IMR-90 (cell line): Measurements from ENCODE around the gene EP300. TPM values are rescaled to one million over a fixed set of nuclear protein-coding genes. Genes with fewer than 3 reads are reported as not detected.
A peak's percentile ranks its signal among the peaks of the same experiment; 100 is the strongest.

Experiments used
- ATAC-seq: fragments of 200-7000 bp; cut with Tn5 transposase; 2 replicates; pipeline ENCODE4 v1.9.1; 2020; ENCODE audit warnings: low read depth, mild to moderate bottlenecking, moderate library complexity
- BruUV-seq: library from RNA; stranded (reverse); fragments of 400-500 nt; replicated peaks from 2 replicates; lab custom pipeline; 2021; lab: Mats Ljungman, UMichigan
- CTCF ChIA-PET: fragments of 300-600 bp; formaldehyde crosslinking; extraction: SDS; loops from one replicate; lab custom pipeline; 2021; ENCODE audit warnings: antibody characterized with exemption; lab: Yijun Ruan, JAX
- POLR2A ChIA-PET: fragments of 300-600 bp; sonication (Branson Sonifier 250); formaldehyde crosslinking; loops from one replicate; lab custom pipeline; 2022; ENCODE audit warnings: antibody characterized with exemption; ENCODE audit not compliant: unreplicated experiment; lab: Charles Lee
- DNase-seq: peaks from one replicate; pipeline ENCODE4 v3.0.0; 2013
- H2AFZ ChIP-seq: replicated peaks from 2 replicates; pipeline ENCODE3; 2013; ENCODE audit warnings: low read length, mild to moderate bottlenecking; ENCODE audit not compliant: poor library complexity
- H2AK5ac ChIP-seq: 2 replicates; pipeline ENCODE4 v1.6.1; 2013; ENCODE audit warnings: low read depth, low read length, inconsistent platforms
- H2AK9ac ChIP-seq: replicated peaks from 2 replicates; pipeline ENCODE3; 2013; ENCODE audit warnings: mild to moderate bottlenecking, low read depth, low read length, moderate library complexity; ENCODE audit not compliant: poor library complexity
- H2BK120ac ChIP-seq: 2 replicates; pipeline ENCODE4 v1.6.1; 2013; ENCODE audit warnings: low read depth, low read length, inconsistent platforms
- H2BK15ac ChIP-seq: 3 replicates; pipeline ENCODE4 v1.6.1; 2013; ENCODE audit warnings: low read depth, low read length, inconsistent platforms
- H2BK20ac ChIP-seq: 2 replicates; pipeline ENCODE4 v1.6.1; 2013; ENCODE audit warnings: low read depth, mild to moderate bottlenecking, inconsistent platforms, low read length, moderate library complexity
- H2BK5ac ChIP-seq: 2 replicates; pipeline ENCODE4 v1.6.1; 2013; ENCODE audit warnings: mild to moderate bottlenecking, low read depth, low read length, inconsistent platforms; ENCODE audit not compliant: poor library complexity, severe bottlenecking
- H3K14ac ChIP-seq: replicated peaks from 2 replicates; pipeline ENCODE4 v1.6.1; 2013; ENCODE audit warnings: low read depth, low read length, inconsistent platforms
- H3K18ac ChIP-seq: 2 replicates; pipeline ENCODE4 v1.6.1; 2013; ENCODE audit warnings: low read depth, low read length, control low read depth
- H3K23ac ChIP-seq: 2 replicates; pipeline ENCODE4 v1.6.1; 2013; ENCODE audit warnings: low read depth, low read length, inconsistent platforms
- H3K27ac ChIP-seq: 2 replicates; pipeline ENCODE4 v1.5.1; 2013; ENCODE audit warnings: mild to moderate bottlenecking, control low read depth, low read length; ENCODE audit not compliant: insufficient read depth
- H3K27me3 ChIP-seq: 2 replicates; pipeline ENCODE4 v1.6.1; 2013; ENCODE audit warnings: low read length; ENCODE audit not compliant: control insufficient read depth, insufficient read depth
- H3K36me3 ChIP-seq: 2 replicates; pipeline ENCODE4 v1.6.1; 2013; ENCODE audit warnings: low read length, mixed read lengths; ENCODE audit not compliant: control insufficient read depth, insufficient read depth
- H3K4ac ChIP-seq: 2 replicates; pipeline ENCODE4 v1.6.1; 2013; ENCODE audit warnings: low read depth, low read length, inconsistent platforms
- H3K4me1 ChIP-seq: 2 replicates; pipeline ENCODE4 v1.6.1; 2013; ENCODE audit warnings: low read length, mixed read lengths; ENCODE audit not compliant: control insufficient read depth, insufficient read depth
- H3K4me2 ChIP-seq: 2 replicates; pipeline ENCODE4 v1.6.1; 2013; ENCODE audit warnings: low read depth, mild to moderate bottlenecking, control low read depth, low read length, moderate library complexity
- H3K4me3 ChIP-seq: 2 replicates; pipeline ENCODE4 v1.5.1; 2013; ENCODE audit warnings: low read depth, mild to moderate bottlenecking, control low read depth, low read length, moderate library complexity; ENCODE audit not compliant: insufficient read depth
- H3K56ac ChIP-seq: 2 replicates; pipeline ENCODE4 v1.6.1; 2013; ENCODE audit warnings: low read length, inconsistent platforms; ENCODE audit not compliant: insufficient read depth; ENCODE audit errors: extremely low read depth
- H3K79me1 ChIP-seq, 2 experiments: 2 replicates each; pipeline ENCODE4 v1.6.1; 2013; ENCODE audit warnings: low read length in 2 of 2, inconsistent platforms in 1 of 2, low read depth in 1 of 2
- H3K9ac ChIP-seq: 2 replicates; pipeline ENCODE4 v1.6.1; 2013; ENCODE audit warnings: low read depth, low read length, control low read depth
- H3K9me1 ChIP-seq: 2 replicates; pipeline ENCODE4 v1.6.1; 2013; ENCODE audit warnings: low read length, inconsistent platforms; ENCODE audit not compliant: insufficient read depth
- H3K9me3 ChIP-seq: 2 replicates; pipeline ENCODE4 v1.6.1; 2013; ENCODE audit warnings: low read length; ENCODE audit not compliant: control insufficient read depth, insufficient read depth
- H4K20me1 ChIP-seq: 2 replicates; pipeline ENCODE4 v1.6.1; 2013; ENCODE audit warnings: low read length, inconsistent platforms; ENCODE audit not compliant: insufficient read depth
- H4K5ac ChIP-seq: 2 replicates; pipeline ENCODE4 v1.6.1; 2013; ENCODE audit warnings: mild to moderate bottlenecking, low read depth, low read length, control low read depth
- H4K8ac ChIP-seq, 2 experiments: 2 replicates each; pipeline ENCODE4 v1.6.1; 2013; ENCODE audit warnings: low read depth in 2 of 2, low read length in 2 of 2, control low read depth in 1 of 2, inconsistent platforms in 1 of 2
- H4K91ac ChIP-seq: 2 replicates; pipeline ENCODE4 v1.6.1; 2013; ENCODE audit warnings: low read depth, low read length, inconsistent platforms; ENCODE audit not compliant: insufficient read depth
- BHLHE40 ChIP-seq: fragments of 150-350 bp; IDR thresholded peaks from 2 replicates; pipeline ENCODE4 v1.6.1; 2016; ENCODE audit warnings: mild to moderate bottlenecking, low read depth, low read length
- CHD1 ChIP-seq: IDR thresholded peaks from 2 replicates; pipeline ENCODE4 v1.6.1; 2012; ENCODE audit warnings: low read depth, low read length, improper control_type of control experiment
- ELK1 ChIP-seq: fragments of 150-350 bp; IDR thresholded peaks from 2 replicates; pipeline ENCODE4 v1.6.1; 2016; ENCODE audit warnings: low read depth, mild to moderate bottlenecking, low read length, moderate library complexity, borderline replicate concordance
- MAFK ChIP-seq: IDR thresholded peaks from 2 replicates; pipeline ENCODE4 v1.6.1; 2012; ENCODE audit warnings: low read depth, low read length, improper control_type of control experiment
- MAZ ChIP-seq: IDR thresholded peaks from 2 replicates; pipeline ENCODE4 v1.6.1; 2012; ENCODE audit warnings: low read depth, mild to moderate bottlenecking, low read length, improper control_type of control experiment, moderate library complexity, borderline replicate concordance
- MXI1 ChIP-seq: IDR thresholded peaks from 2 replicates; pipeline ENCODE4 v1.6.1; 2012; ENCODE audit warnings: low read depth, mild to moderate bottlenecking, low read length, moderate library complexity, borderline replicate concordance
- NFE2L2 ChIP-seq: fragments of 150-350 bp; IDR thresholded peaks from 2 replicates; pipeline ENCODE4 v1.6.1; 2016; ENCODE audit warnings: low read depth, mild to moderate bottlenecking, low read length
- POLR2A ChIP-seq: IDR thresholded peaks from 2 replicates; pipeline ENCODE4 v1.6.1; 2012; ENCODE audit warnings: mild to moderate bottlenecking, low read depth, low read length
- RAD21 ChIP-seq: IDR thresholded peaks from 2 replicates; pipeline ENCODE4 v1.6.1; 2012; ENCODE audit warnings: low read length, improper control_type of control experiment
- RCOR1 ChIP-seq: IDR thresholded peaks from 2 replicates; pipeline ENCODE4 v1.6.1; 2012; ENCODE audit warnings: mild to moderate bottlenecking, low read length, improper control_type of control experiment; ENCODE audit not compliant: insufficient replicate concordance
- RFX5 ChIP-seq: IDR thresholded peaks from 2 replicates; pipeline ENCODE4 v1.8.0; 2012; ENCODE audit warnings: low read depth, mild to moderate bottlenecking, low read length, moderate library complexity
- SMC3 ChIP-seq: fragments of 150-350 bp; IDR thresholded peaks from 2 replicates; pipeline ENCODE4 v1.6.1; 2016; ENCODE audit warnings: low read depth, mild to moderate bottlenecking, antibody characterized with exemption, low read length, moderate library complexity
- USF2 ChIP-seq: fragments of 150-350 bp; IDR thresholded peaks from 2 replicates; pipeline ENCODE4 v1.6.1; 2017; ENCODE audit warnings: mild to moderate bottlenecking, antibody characterized with exemption, low read length, low read depth
- WGBS, 2 experiments: methylation state at CpG; one replicate each; pipeline versions ENCODE4 v1.1.5 to v1.1.7; 2013; ENCODE audit warnings: missing lambda C conversion rate in 2 of 2; ENCODE audit not compliant: insufficient read length in 1 of 2; ENCODE audit errors: extremely low coverage in 2 of 2; 5-methylcytosine and 5-hydroxymethylcytosine counted together
- dilution Hi-C: fragments of 300-500 bp; cut with HindIII; formaldehyde crosslinking; loops from one replicate; pipeline ENCODE4 v1.14.3; 2018; ENCODE audit warnings: low sequenced_read_pairs; ENCODE audit not compliant: unreplicated experiment
- in situ Hi-C: fragments of 300-500 bp; cut with MboI; formaldehyde crosslinking; loops from 3 replicates; pipeline ENCODE4 v1.14.3; 2019; ENCODE audit warnings: low sequenced_read_pairs, inconsistent platforms, mixed read lengths
- intact Hi-C: fragments of 100-400 bp; cut with micrococcal nuclease; formaldehyde crosslinking; loops from 2 replicates; pipeline ENCODE4 v1.10.0; 2022
- polyA plus RNA-seq, 3 experiments: library from polyadenylated mRNA; depleted of rRNA; stranded (reverse); fragments of >200 nt; gene quantifications; 2 replicates each; pipeline ENCODE4 v1.2.3, GENCODE V29; 2012; ENCODE audit warnings: low replicate concordance in 1 of 3
- total RNA-seq: library from RNA; depleted of rRNA; stranded (reverse); fragments of >200 nt; gene quantifications from 2 replicates; pipeline ENCODE4 v1.2.3, GENCODE V29; 2012

EP300 gene
- total and polyA plus RNA-seq, 2 of the 4 experiments (the other 2 are of a cell fraction): 23.3 to 27.4 TPM

- peak within 1 kb of the TSS; percentile 77 for H3K9ac ChIP-seq
- H3K27ac ChIP-seq: peak within 1 kb of the TSS; percentile 62
- H4K20me1 ChIP-seq: no peaks in the 10 kb centered on the region
- H2BK120ac ChIP-seq: peak within 1 kb of the TSS; percentile 73
- DNase-seq (peak; percentile 93), ATAC-seq (peak; percentile 100)
- in situ Hi-C loops: no loop called here
- no peaks in the 10 kb centered on the region for H3K9me1 ChIP-seq
- peak within 1 kb of the TSS; percentile 81 for H4K91ac ChIP-seq
- H3K79me1 ChIP-seq: peaks cover 12 to 30% of the 10 kb centered on the region in 2 experiments
- H4K8ac ChIP-seq: peak within 1 kb of the TSS; percentile 85 to 98
- peak within 1 kb of the TSS; percentile 91 for H3K56ac ChIP-seq
- dilution Hi-C loops: no loop called here
- peak within 1 kb of the TSS; percentile 67 for H4K5ac ChIP-seq
- whole genome bisulfite sequencing, 2 experiments: 20% methylated on average over 3 of the region's 47 CpGs; no CpG with 5 or more reads in 1 of the 2 experiments
- peak within 1 kb of the TSS; percentile 90 for H2AK9ac ChIP-seq
- H3K23ac ChIP-seq: peak within 1 kb of the TSS; percentile 89
- H3K36me3 ChIP-seq: peaks cover 4% of the 10 kb centered on the region; the same call in 1 of the 2 replicates
- peak within 1 kb of the TSS; percentile 98 for H3K14ac ChIP-seq
- H3K9me3 ChIP-seq: no peaks in the 10 kb centered on the region
- H2AFZ ChIP-seq: peak within 1 kb of the TSS; percentile 100
- H3K4me3 ChIP-seq: peak within 1 kb of the TSS; percentile 64
- peak within 1 kb of the TSS; percentile 78 for H2AK5ac ChIP-seq
- no peaks in the 10 kb centered on the region for H3K27me3 ChIP-seq
- CTCF ChIA-PET: no interaction called here
- POLR2A ChIA-PET: no interaction called here
- H2BK20ac ChIP-seq: no peak within 1 kb of the TSS; the same call in 1 of the 2 replicates
- no peak within 1 kb of the TSS for H3K18ac ChIP-seq
- intact Hi-C loops: no loop called here
- peak within 1 kb of the TSS; percentile 89 for H3K4ac ChIP-seq
- no peaks in the 10 kb centered on the region; the same call in 1 of the 2 replicates for H3K4me1 ChIP-seq
- 0 out of 3 replicates have a peak within 1 kb of the TSS, but pooled peaks have one; percentile 1 for H2BK15ac ChIP-seq
- peak within 1 kb of the TSS; percentile 56 for H2BK5ac ChIP-seq
- peak within 1 kb of the TSS; percentile 96 for H3K4me2 ChIP-seq
- no TSS peak for BruUV-seq
- no peak for TF ChIP-seq NFE2L2
- no peak for TF ChIP-seq ELK1
- no peak for TF ChIP-seq RCOR1
- TF ChIP-seq RFX5: 0 out of 2 replicates have a peak, but pooled peaks have one; percentile 8
- TF ChIP-seq MAZ: peak; percentile 43; the same call in 1 of the 2 replicates
- TF ChIP-seq CHD1: no peak
- peak; percentile 33 for TF ChIP-seq USF2
- no peak for TF ChIP-seq SMC3
- peak; percentile 51; the same call in 1 of the 2 replicates for TF ChIP-seq POLR2A
- no peak for TF ChIP-seq MAFK
- peak; percentile 45; the same call in 1 of the 2 replicates for TF ChIP-seq MXI1
- TF ChIP-seq RAD21: no peak
- no peak for TF ChIP-seq BHLHE40
These were observed 112.9 kb downstream of the EP300 start, which contains the start of gene L3MBTL2 for GRCh38 chr22:41204992-41205900. Gene L3MBTL2 (plus strand): TSS chr22:41205312. CDS start chr22:41205363, 51 bp downstream.
